ENCODE data around the gene TMEM121B.

TMEM121B gene

DNA sequence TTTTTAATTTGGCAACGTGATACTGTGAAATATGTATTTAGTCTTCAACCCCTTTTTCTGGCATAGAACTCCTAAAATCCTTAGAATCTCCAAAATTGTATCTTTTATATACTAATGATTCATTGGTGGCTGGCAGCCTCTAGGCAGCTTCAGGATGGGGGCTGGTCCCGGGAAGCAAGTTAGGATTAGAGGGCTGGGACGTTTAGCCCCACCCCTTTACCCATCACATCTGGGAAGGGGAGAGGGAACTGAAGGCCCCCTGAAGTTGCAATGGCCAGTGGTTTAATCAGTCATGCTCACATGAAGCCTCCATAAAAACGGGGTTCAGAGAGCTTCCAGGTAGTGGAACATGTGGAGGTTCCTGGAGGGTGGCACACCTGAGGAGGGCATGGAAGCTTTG is 29.3 kb downstream of the TMEM121B start:
- DNase-seq (ENCODE audit: low spot score), result no peak

DNA sequence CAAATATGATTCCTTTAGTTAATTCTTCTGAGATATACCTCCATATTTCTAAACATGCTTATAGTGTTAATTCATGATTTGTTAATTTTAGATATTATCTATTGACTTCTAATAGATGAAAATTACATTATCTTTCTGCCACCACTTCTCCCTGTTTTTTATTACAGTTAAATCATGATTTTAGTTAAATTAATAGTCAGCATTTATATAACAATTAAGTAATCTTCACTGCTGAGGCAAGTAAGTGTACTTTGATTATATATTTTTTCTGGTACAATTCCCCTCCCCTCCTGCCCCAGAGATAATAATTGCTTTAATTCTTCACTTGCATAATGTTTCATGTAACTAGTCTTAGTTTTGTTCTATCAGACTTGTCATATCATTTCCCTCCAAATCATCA is 30.6 kb downstream of the TMEM121B start:
- no peak for DNase-seq (ENCODE audit: low spot score)

DNA sequence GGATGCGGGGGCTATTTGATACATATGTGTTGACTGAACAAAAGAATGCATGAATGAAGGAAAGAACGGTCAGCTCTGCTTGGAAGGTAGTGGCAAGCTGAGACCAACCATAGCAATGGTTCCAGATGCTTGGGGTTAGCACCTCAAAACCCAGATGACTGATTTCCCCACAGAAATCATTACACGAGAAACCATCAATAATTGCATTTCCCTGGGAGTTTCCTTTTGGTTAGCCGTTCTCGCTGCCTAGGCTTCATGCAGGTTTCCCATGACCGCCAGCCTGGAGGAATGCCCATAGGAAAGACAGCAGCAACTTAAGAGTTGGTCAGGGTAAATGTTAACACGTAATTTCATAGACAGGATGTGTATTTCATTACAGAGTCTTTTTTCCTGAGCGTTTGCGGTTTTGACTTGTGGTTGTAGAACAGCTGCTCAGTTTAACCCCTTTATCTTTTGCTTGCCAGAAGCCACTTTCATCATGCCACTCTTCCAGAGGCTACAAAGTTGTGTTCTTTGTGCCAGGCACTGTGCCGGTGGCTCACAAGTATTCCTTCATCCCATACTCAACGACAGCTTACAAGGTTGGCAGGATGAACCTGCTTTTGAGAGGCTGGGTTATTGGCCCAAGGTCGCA is 33.5 kb downstream of the TMEM121B start:
- no peak for DNase-seq (ENCODE audit: low spot score)

GRCh38 chr22:17086788-17087497 is 34.2 kb downstream of the TMEM121B start:
- DNase-seq (ENCODE audit: low spot score), result no peak

- no peak for DNase-seq (ENCODE audit: low spot score)
Observed at GRCh38 chr22:17086296-17086695, 34.9 kb downstream of the TMEM121B start.

- DNase-seq (ENCODE audit: low spot score), result no peak
Observed at GRCh38 chr22:17085277-17086181, 35.6 kb downstream of the TMEM121B start.

- peak; percentile 78 for DNase-seq (ENCODE audit: low spot score)
Observed at GRCh38 chr22:17084554-17085276, 36.4 kb downstream of the TMEM121B start, which contains the start of gene IL17RA. TSS of gene IL17RA (plus strand) at chr22:17085000. CDS start at chr22:17085092, 92 bp downstream.

DNA sequence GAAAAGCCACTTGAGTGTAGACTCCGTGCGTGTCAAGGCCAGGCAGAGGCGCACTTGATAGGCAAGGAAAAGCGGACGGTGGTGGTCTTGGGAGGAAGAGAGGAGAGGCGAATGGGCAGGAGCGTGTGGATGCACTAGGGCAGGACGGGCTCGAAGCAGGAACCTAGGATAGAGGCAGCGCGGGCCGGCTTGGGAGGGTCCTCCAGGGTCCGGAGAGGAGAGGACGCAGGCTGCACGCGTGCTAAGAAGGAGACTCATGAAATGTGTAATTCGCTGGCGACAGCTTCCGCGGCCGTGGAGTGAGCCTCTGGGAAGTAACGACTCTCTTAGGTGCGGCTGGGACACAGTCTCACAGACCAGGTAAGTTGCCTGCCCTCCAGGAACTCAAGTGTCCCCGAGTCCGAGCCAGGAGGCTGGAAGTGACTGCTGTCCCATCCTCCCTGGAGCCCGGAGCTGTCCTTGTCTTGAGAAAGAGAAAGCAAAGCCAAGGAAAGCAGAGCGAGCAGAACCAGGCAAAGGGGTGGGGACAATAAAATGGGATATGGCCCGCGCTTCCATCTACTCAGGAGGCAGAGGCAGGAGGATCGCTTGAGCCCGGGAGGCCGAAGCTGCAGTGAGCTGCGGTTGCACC is 37.2 kb downstream of the TMEM121B start:
- DNase-seq (ENCODE audit: low spot score), result no peak

GRCh38 chr22:17083255-17083654 is 37.9 kb downstream of the TMEM121B start:
- DNase-seq (ENCODE audit: low spot score), result no peak

GRCh38 chr22:17079572-17079971 is 41.6 kb downstream of the TMEM121B start:
- DNase-seq (ENCODE audit: low spot score), result no peak

- DNase-seq (ENCODE audit: low spot score), result no peak
Observed at GRCh38 chr22:17077255-17077654, 43.9 kb downstream of the TMEM121B start.

- no peak for DNase-seq (ENCODE audit: low spot score)
Observed at GRCh38 chr22:17074648-17075002, 46.5 kb downstream of the TMEM121B start.

DNA sequence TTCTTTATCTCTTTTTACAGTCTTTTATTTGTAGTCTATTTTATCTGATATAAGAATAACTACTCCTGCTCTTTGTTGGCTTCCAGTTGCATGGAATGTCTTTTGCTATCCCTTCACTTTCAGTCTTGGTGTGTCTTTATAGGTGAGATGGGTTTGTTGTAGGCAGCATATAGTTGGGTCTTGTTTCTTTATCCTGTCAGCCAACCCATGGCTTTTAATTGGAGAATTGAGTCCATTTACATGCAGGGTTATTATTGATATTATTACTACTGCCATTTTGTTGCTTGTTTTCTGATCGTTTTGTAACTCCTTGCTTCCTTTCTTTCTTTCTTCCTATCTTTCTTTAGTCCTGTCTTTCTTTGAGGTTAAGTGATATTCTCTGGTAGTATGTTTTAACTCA is 48.3 kb downstream of the TMEM121B start:
- DNase-seq (ENCODE audit: low spot score), result no peak

Data from hematopoietic multipotent progenitor cell treated with erythropoietin and hydrocortisone succinate and interleukin-3 and kit ligand, for 15 days (in vitro differentiated cells).